SH-SY5Y (cell line): ENCODE results near the gene SLC45A1.

Source experiments
- GATA2 ChIP-seq: IDR thresholded peaks from 2 replicates; pipeline ENCODE4 v1.6.1; 2011; ENCODE audit warnings: mild to moderate bottlenecking, low read depth, low read length
- GATA3 ChIP-seq: IDR thresholded peaks from 2 replicates; pipeline ENCODE4 v1.6.1; 2011; ENCODE audit warnings: low read depth, mild to moderate bottlenecking, low read length, moderate library complexity

Gene SLC45A1

DNA sequence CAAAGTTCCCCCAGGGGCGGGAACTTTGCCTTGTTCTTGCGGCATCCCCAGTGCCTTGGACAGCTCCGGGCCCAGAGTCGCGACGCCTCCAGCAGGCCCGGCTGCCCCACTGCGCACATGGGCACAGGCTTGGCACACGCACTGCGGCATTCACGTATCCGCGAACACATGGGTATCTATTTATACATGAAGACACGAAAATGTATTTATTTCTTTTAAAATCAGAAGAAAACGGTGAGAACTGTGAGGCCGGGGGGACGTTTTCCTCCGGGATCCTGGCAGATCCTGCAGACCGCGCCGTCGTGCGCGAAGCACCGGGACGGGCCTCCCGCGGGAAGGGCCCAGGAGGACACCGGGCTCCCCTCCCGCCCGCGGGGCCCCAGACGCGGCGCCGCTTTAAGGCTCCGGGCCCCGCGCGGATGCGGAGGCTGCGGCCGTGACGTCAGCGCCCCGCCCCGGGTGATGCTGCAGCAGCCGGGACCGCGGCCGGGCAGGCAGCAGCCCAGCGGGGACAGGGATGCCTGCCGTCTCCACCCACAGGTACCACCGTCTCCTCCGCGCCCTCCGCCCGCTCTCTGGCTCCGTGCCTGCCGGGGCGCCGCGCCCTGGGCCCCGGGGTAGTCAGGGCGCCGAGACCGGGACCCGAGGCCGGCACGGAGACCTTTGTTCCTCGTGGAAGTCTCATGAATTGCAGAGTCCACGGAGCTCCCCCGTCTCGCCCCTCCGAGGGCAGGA lies at the start of gene SLC45A1:
Gene SLC45A1, plus strand, starts transcription at position 468 of the 735 bp plus-strand sequence. CDS start 6,216 bp downstream, outside the sequence.
- TF ChIP-seq GATA2 (no peak), GATA3 (no peak)

DNA sequence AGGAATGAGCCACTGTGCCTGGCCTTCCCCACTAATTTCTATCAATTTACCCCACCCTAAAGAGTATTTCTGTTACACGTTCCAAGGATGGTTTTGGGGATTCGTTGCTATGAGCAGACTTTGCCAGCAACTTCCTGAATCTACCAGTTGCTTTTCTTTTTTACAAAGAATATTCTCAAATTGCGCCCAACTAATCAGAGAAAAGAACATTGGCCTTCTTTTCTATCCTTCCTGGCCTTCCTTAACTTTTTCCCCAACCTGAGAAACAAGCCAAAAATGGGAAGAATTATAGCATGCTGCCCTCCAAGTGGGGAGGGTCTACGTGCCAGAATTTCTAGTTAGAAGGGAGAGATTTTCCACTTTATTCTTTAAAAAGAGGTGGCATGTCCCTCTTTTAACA lies 44.9 kb upstream of the SLC45A1 start:
- TF ChIP-seq GATA3 (no peak), GATA2 (no peak)

DNA sequence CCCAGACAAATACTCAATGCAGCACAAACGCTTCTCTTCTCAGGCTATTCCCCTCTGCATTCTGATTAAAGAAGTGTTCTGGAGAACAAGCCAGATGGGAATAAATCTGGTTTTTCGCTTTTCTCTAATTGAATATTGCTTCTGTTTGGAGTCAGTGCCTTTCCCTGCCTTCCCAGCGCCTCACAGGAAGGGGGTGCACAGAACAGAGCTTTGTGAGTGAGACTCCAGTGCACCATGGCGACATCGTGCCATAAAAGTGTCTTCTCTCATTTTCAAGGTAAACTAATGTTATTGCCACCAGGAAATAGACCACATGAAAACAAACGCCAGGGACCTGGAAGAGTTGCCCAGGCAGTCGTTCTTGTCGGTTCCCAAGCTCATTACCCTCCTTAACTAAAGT lies 43.6 kb upstream of the SLC45A1 start:
- TF ChIP-seq GATA3 (no peak), GATA2 (no peak)

DNA sequence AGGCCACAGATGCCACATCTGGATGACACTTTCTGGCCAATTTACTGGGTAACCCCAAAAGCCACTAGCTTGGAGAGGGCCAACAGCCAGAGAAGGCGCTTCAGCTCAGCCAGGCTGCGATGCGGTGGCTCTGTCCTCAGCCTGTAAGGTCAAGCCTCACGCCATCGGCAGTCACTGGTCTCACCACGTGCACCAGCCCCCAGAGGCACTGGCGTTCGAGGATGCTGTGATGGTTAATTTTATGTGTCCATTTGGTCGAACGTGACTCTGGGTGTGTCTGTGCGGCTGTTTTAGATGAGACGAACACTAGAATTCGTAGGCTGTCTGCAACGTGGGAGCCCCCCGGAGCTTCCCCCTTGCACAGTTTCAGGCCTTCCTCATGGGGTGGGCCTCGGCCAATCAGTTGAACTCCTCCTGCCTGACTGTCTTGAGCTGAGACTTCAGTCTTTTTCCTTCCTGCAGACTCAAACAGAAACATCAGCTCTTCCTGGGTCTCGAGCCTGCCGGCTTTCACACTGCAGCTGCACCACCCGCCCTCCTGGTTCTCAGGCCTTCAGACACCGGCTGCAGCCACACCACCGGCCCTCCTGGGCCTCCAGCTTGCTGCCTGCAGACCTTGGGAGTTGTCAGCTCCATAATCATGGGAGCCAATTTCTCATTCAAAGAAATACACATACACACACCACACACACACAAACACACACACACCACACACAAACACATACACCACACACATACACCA lies 41.6 kb upstream of the SLC45A1 start:
- TF ChIP-seq GATA2, result no peak

DNA sequence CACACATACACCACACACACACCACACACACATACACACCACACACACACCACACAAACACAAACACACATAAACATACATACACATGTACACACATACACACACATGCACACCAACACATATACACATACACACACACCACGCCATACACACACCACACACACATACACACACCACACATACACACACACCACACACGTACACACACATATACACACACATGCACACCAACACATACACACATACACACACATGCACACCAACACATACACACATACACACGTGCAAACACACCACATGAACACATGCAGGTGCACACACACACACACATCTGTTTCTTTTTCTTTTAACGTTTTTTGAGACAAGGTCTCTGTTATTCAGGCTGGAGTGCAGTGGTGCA lies 41.0 kb upstream of the SLC45A1 start:
- TF ChIP-seq GATA2, result no peak
- TF ChIP-seq GATA3, result no peak

DNA sequence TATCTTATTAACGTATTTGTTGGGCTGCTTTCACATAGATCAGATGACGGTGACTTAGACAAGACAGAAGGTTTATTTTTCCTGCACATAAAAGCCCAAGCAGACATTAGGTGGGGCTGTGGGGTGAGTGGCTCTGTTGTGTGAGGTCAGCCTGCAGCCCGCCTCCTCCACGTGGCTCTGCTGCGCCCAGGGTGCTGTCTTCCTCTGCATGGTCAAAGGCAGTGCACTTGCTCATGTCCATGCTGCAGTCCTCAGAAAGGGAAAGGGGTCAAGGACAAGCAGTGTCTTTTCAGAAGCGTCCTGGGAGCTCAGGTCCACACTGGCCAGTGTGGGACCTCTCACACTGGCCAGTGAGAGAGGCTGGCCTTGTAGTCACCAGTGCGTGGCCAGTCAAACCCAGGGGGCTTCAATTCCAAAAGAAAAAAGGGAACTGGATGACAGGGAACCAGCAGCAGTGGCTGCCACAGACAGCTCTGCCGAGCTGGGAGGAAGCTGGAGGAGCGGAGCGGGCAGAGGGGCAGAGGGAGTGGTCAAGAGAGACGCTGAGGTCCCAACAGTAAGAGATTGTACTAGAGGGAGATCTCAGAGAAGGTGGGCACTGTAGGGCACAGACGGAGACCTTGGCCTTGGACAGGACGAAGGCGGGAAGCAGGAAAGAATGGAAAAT lies 35.9 kb upstream of the SLC45A1 start:
- TF ChIP-seq GATA2 (no peak), GATA3 (no peak)

DNA sequence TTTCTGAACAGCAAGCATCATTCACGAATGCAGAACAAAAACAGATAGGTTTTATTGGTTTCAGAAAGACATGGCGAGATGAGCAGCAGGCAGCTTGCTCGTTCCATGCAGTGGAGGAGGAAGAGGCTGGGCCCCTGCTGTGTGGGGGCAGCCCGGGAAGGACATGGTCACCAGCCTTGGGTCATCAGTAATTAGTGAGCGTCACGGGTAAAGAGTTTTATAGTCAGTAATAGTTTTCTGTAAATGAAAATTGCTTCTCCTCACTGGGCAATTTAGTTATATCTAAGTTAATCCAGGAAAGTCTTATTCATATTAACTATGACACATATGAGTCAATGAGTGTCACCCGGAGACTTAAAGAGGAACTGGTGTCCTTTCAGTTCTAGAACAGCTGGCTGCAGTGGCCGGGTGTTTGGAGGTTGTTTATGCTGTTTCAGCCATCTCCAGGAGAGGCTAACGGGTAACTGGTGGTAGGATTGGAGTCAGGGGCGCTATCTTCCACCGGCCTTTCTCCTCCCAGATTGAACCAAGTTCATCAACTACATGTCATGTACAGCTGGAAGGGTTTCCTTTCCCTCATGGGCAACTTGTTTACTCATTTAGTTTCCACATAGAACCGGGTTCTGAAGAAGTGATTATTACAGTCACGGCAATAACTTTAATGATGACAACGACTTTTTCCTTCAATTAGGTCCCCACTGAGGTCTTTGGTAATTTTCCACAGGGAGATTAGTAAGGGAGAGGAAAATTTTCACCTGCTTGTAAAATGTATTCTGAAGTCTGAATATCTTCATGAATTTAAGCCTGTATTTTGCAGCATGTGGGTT lies 34.6 kb upstream of the SLC45A1 start:
- TF ChIP-seq GATA2, result no peak
- no peak for TF ChIP-seq GATA3

DNA sequence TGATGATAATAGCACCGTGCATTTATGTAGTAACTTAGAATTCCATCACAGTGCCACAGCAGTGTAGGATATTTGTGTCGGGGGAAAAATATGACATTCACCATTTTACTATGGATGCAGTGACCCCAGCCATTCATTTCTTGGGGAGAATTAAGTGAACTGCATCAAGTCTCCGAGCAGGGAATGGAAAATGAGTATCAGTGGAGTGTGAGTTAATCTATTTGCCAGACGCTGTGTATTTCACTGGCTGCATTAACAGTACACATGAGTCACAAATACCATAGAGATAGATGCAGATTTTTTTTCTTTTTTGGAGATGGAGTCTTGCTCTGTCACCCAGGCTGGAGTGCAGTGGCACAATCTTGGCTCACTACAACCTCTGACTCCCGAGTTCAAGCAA lies 33.8 kb upstream of the SLC45A1 start:
- no peak for TF ChIP-seq GATA3
- TF ChIP-seq GATA2, result no peak

DNA sequence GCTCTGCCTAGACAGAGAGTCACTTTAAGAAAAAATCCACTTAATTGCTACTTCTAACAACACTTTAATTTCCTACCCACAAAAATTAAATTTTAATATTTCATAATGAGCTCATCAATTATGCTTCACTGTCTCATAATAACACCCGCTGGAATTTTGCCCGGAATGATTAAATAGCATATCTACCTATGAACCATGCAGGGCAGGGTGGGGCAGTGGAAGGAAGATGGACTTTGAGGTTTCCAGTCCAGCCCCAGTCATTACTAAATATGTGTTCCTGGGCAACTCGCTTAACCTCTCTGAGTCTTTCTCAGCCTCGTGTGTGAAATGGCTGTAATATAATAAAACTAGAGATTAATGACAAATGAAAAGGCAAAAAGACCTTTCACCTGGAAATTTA lies 32.8 kb upstream of the SLC45A1 start:
- TF ChIP-seq GATA3, result no peak
- TF ChIP-seq GATA2, result no peak

DNA sequence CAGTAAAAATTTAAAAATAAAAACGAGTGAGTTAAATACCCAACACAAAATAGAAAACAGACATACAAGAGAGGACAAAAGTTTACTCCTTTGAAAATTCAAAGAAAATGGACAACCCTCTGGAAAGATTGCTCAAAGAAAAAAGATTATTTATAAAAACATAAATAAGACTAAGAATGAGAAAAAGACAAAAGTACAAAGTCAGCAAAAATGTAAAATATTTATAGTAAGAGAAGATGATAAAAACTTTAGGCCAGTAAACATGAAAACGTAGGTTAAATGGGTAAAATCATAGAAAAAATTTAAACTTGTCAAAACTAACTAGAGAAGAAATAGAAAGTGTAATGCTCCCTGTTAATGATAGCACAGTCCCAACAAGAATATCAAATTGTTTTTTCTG lies 31.9 kb upstream of the SLC45A1 start:
- no peak for TF ChIP-seq GATA3
- TF ChIP-seq GATA2, result no peak

DNA sequence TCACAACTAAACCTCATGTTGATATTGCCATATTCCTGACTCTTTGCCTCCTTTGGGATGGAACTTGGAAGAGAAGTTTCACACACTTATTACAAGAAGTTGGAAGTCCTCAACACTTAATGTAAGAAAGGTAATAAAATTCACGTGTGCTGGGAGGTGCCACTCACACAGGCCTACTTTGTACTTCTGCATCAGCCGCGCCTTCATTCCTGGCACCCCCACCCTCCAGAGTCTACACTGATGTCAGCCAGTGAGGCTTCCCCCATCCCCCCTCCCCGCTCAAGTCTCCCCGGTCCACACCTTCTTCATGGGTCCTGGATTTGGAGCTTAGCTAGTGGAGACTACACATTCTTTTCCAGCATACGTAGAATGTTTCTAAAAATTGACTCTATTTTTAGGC lies 24.8 kb upstream of the SLC45A1 start:
- TF ChIP-seq GATA2 (no peak), GATA3 (no peak)

DNA sequence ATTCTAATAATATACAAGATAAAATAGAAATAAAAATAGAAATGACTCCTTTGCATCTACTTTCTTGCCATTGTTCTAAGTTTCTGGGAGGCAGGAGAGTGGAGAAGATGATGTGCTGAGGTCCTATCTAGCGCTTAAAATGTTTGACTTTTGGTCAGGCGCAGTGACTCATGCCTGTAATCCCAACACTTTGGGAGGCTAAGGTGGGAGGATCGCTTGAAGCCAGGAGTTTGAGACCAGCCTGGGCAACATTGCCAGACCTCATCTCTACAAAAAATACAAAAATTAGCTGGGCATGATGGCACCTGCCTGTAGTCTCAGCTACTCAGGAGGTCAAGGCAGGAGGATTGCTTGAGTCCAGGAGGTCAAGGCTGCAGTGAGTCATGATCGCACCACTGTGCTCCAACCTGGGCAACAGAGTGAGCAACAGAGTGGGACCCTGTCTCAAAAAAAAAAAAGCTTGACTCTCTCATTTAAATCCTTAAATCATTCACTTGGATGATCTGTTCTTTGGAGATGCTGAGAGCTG lies 24.2 kb upstream of the SLC45A1 start:
- TF ChIP-seq GATA2, result no peak

DNA sequence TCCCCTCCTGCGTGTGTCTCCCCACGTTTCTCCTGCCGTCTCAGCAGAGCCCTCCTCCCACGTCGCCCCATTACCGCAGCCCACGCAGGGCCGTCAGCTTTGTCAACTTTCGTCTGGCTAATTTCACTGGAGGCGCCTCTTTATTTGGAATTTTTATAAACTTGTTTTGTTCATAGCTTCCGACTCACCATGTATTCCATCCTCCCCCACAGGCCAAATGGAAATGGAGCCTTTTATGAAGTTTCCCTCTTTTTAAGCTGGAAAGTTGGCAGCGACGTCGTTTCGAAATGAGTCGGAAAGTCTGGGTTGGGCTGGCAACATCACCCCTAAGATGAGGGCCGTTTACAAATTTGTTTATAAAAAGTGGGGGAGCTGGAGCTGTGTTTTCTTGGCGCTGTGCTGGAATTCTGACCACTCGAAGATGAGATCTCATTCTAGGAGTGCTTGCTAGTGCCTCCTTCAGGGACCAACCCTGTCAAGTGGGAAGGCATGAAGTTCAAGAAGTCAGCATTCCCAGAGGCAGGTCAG lies 23.7 kb upstream of the SLC45A1 start:
- TF ChIP-seq GATA3, result no peak
- TF ChIP-seq GATA2, result no peak

DNA sequence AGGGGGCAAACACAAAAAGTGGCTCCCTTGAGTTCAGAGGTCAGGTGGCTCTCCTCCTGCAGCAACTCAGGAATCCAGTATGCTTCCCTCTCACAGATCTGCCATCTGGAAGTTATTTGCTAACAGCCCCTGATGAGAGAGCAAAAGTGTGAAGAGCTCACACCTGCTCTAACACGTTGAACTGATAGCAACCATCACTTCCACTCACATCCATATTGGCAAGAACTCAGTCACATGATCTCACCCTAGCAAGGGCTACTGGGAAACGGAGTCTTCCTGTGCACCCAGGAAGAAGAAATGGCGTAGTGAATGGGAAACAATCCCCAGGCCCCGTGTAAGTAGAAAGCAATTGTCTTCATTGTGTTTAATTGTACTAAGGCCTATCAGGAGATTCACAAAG lies 20.7 kb upstream of the SLC45A1 start:
- TF ChIP-seq GATA2 (no peak), GATA3 (no peak)

DNA sequence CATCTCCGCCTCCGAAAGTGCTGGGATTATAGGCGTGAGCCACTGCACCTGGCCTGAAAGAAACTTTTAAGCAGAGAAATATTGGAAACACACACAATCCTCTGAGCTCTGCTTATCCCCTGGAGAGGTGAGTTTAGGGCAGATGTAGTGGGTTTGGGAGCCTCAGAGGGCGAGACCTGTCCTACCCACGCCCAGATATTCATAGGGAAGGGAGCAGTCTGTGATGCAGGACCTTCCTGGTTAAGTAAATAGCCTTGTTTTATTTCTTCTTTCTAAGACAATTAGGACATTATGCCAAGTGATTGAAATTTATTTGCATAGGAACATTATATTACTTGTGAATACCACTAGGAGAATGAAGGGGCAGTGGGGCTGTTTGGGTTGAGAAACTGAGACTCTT lies 18.0 kb upstream of the SLC45A1 start:
- TF ChIP-seq GATA2 (no peak), GATA3 (no peak)
